HG03097 (cell line): Measurements from ENCODE around the gene DAO.
"Not testable (repeated sequence)": the region's sequence is repeated elsewhere in the genome, so short reads cannot be mapped to it uniquely, and the experiment has no call there.

ENCODE experiments used
- ATAC-seq: cut with Tn5 transposase; IDR thresholded peaks from one replicate; pipeline ENCODE4 v1.9.1; 2021; ENCODE audit not compliant: unreplicated experiment, low FRiP score

Gene DAO

DNA sequence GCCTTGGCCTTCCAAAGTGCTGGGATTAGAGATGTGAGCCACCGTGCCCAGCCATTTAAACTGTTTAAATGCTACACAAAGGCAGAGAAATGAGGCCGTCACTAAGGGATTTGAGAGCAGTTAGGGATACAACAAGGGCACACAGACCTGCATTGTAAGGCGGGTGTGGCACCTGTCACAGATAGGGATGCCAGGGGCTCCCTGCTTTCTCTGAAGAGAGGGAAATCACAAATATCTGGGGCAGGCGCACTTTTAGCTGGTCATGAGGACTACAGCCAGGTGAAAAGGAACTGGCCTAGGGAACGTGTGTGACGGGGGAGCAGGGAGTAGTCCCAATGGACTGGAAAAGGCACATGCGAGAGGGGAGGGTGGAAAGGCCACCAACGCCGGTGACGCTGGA is 32.2 kb upstream of the DAO start:
- no peak for ATAC-seq

DNA sequence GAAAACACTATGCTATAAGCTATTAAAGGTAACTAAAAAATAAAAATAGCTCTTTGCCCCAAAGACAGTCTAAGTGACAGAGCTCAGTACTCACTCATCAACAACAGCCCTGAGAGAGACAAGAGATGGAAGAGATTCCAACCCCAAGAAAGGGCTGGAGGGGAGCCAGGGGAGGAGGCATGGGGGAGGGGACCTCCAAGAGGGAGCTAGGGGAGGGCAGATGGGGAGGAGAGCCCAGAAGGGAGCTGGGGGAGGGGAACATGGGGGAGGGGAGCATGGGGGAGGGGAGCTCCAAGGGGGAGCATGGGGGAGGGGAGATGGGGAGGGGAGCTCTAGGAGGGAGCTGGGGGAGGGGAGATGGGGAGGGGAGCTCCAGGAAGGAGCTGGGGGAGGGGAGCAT is 30.2 kb upstream of the DAO start:
- ATAC-seq: no peak

DNA sequence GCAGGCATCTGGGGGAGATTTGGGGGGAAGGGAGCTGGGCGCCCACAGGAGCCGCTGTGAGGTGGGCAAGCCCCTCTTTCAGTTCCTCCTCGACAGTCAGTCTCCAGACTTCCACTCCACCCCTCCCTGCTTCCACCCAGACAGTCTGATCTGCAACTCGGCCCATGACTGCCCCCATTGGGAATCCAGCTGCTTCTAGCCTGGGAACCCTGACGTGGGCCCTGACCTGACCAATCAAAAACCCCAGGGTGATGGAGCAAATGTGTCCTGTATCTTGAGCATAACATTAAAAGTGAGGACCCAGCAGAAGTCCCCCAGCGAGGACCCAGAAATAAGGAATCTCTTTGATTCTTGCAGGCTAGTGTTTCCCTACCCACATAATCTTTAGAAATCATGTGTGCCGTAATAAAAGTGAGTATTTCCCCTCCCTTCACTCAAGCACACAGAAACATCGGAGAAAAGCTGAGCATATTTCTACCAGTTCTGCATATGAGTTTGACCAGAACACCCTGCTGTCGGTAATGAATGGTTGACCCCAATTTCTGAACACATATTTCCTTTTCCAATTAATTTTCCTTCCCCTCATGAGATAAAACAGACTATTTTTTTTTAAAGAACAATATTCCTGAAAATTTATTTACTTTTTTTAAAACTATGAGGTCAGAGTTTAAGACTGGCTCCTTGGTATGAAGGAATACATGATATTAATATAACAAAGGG is 28.9 kb upstream of the DAO start:
- peak; percentile 57 for ATAC-seq

DNA sequence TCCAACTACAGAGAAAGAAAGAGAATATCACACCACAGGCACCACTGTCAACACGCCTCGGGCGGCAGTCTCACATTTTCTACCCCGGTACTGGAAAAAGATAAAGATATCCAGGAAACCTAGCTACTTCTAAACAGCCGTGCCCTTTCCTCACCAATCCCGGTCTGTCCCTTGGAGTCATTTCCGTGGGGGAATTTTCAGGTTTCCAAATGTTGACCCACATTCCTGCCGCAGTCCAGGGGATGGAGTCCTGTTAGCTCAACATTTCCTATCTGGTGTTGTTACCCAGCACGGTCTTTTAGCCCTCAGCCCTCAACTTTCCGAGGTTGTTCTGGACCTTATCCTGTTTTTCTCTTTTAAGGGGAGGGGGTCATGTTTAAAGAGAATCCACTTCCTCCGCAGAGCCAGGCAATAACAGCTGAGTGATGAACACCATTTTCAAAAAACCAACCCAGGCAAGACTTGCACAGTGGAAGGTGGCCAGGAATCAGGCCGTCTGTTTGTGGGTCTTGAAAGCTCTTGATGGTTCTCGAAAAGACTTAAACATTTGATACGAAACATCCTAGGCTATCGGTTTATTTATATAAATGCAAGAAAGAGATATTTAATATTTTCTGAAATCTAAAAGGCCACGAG is 27.1 kb upstream of the DAO start:
- ATAC-seq: no peak

GRCh38 chr12:108853426-108853825 is 26.5 kb upstream of the DAO start:
- ATAC-seq: no peak

DNA sequence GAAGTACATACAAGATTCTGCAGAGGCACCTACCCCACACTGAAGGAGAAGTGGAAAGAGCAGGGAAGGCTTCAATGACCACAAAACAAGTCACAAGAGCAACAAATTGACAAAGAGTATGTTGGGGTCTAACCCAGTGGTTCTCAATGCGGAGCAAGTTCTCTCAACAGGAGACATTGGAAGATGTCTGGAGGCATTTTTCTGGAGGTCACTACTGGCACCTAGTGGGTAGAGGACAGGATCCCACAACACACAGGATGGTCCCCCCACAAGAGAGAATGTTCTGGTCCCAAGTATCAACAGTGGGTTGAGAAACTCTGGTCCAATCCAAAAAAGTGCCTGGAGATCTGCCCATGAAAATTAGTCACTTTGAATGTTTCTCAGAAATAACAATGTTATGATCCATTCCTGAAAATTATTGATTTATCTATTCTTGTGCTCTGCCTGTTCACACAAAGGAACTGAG is 25.9 kb upstream of the DAO start:
- ATAC-seq: no peak

DNA sequence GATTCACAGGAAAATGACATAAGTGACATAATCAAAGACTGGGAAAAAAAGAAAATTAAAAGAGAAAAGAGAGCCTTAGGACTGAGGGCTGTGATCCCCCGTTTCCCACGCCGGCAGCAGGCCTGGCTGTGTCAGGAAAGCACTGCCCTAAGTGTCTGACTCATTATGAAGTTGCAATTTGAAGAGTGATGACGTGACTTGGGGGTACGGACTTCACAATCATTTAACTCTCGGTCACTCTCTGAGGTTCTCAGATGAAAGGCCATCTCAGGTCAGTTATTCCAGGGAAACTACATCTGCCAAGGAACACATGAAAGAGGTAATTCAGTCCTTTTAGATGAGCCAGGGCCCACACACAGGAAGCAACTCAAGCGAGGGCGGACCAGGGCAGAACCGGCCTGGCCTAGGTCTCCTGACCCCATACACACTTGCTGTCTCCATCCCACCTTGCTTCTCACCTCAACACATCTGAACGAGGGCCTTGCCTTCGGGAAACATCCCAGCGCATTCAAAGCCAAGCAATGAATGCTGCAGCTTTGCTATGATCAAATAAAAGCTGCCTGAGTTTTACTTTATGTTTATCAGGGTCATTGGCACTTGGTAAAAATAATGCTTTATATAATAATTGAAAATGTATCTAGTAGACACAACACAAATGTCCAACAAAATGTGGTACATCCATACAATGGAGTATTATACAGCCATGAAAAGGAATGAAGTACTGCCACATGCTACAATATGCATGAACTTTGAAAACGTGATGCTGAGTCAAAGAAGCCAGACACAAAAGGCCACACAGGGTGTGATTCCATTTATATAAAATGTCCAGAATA is 25.2 kb upstream of the DAO start:
- ATAC-seq: no peak

- no peak for ATAC-seq
Observed at GRCh38 chr12:108855284-108856169, 24.4 kb upstream of the DAO start.

GRCh38 chr12:108856170-108856427 is 23.8 kb upstream of the DAO start:
- no peak for ATAC-seq

- peak; percentile 29 for ATAC-seq
Observed at GRCh38 chr12:108856428-108857157, 23.3 kb upstream of the DAO start.

DNA sequence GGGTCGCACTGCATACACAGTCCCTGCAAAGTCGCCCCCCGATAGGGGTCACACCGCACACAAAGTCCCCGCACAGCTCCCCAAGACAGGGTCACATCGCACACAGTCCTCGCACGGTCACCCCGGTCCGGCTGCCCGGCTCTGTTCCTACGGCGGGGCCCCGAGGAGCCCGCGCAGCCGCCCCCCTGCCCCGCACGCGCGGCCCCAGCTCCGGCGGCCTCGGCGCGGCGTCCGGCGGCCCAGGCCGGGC is 22.8 kb upstream of the DAO start:
- peak; percentile 17 for ATAC-seq

DNA sequence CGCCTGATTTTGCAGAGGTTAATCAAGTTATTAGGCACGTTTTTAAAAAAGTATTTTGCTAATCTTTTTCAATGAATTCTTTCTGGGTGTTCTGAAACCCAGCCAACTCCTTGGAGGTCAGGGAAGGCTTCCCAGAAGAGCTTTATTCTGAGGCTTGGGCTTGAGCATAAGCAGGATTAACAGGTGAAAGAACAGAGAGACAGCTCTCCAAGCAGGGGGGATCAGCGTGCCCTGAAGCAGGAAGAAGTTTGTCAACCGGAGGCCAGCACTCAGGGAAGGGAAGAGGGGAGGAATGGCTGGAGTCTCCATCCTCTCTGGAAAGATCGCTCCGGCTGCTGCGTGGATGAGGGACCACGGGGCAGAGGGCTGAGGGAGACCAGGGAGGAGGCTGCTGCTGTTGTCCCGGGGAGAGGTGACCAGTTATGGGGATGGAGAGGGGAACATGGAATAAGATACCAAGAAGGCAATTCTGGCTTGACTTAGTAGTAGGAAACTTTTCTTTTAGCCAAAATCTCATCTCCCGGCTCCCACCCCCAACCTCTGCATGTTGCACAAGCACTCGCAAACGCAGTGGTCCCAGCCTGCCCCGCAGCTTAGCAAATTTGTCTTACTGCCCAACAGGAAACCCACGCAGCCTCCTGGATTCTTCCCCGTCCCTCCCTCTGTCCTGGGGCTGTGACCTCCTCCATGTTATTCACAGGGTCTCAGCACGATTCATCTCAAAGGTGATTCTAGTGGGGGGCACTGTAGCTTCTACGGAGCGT is 21.4 kb upstream of the DAO start:
- ATAC-seq: no peak

DNA sequence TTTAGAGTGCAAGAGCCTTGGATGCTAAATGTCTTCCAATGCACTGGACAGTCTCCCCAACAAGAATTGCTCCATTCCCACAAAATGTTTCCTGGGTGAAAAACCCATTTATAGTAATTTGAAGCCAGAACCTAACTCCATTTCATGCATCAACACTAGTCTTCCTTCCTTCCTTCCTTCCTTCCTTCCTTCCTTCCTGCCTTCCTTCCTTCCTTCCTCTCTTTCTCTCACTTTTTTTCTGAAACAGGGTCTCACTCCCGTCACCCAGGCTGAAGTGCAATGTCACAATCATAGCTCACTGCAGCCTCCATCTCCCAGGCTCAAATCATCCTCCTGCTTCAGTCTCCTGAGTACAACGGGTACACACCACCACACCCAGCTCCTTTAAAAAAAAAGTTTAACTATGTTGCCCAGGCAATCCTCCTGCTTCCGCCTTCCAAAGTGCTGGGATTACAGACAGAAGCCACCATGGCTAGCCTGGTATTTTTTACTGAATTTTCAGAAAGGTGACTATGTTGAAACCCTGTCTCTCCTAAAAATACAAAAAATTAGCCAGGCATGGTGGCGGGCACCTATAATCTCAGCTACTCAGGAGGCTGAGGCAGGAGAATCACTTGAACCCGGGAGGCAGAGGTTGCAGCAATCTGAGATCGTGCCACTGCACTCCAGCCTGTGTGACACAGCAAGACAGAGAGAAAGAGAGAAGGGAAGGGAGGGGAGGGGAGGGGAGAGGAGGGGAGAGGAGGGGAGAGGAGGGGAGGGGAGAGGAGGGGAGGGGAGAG is 20.6 kb upstream of the DAO start:
- not testable (repeated sequence) for ATAC-seq

GRCh38 chr12:108859923-108860291 is 20.0 kb upstream of the DAO start:
- ATAC-seq: no peak

- no peak for ATAC-seq
Observed at GRCh38 chr12:108860443-108860842, 19.4 kb upstream of the DAO start.

DNA sequence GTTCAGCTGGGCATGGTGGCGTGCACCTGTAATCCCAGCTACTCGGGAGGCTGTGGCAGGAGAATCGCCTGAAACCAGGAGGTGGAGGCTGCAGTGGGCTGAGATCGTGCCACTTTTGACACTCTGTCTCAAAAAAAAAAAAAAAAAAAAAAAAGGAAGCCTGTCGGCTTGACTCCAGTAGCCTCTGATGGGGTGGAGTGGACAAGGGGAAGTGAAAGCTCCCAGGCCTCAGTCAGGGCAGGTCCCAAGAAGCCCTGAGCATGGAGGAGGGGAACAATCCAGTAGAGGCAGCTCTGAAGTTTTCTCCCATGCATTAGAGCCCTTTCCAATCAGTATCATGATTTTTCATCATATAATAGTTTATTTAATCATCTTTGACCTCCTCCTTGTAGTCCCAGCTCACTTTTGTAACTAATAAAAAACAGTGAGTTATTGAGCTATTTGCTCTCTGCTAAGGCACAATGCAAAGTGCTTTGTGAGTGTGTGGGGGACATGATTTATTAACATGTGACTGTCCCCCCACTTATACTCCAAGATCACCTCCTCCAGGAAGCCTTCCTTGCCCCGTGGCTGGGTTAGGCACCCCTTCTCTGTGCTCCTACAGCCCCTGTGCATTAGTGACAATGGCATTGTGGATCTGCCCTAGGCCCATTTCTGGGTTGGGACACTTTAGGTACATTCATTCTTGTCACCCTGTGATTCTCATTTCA is 17.9 kb upstream of the DAO start:
- ATAC-seq: no peak

DNA sequence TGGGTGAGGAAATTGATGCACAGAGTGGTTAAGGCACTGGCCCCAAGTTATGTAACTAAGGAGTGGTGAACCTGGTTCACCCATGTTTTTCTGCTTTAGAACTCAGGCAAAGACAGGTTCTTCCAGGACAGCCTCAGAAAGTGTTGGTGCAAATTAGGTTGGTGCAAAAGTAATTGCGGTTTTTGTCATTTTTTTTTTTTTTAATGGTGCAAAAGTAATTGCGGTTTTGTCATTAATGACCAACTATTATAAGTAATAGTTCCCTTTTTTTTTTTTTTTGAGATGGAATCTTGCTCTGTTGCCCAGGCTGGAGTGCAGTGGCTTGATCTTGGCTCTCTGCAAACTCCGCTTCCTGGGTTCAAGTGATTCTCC is 17.3 kb upstream of the DAO start:
- ATAC-seq: no peak

GRCh38 chr12:108865169-108865568 is 14.7 kb upstream of the DAO start:
- ATAC-seq: no peak
